Erythroblast (primary cell): ENCODE data around the gene APOBEC3B.

Source experiments
- GATA1 ChIP-seq: IDR thresholded peaks from 2 replicates; pipeline ENCODE4 v1.6.1; 2011; ENCODE audit warnings: low read depth, mild to moderate bottlenecking, control low read depth, low read length, moderate library complexity
- POLR2A ChIP-seq: IDR thresholded peaks from 2 replicates; pipeline ENCODE4 v1.6.1; 2011; ENCODE audit warnings: mild to moderate bottlenecking, low read length

DNA sequence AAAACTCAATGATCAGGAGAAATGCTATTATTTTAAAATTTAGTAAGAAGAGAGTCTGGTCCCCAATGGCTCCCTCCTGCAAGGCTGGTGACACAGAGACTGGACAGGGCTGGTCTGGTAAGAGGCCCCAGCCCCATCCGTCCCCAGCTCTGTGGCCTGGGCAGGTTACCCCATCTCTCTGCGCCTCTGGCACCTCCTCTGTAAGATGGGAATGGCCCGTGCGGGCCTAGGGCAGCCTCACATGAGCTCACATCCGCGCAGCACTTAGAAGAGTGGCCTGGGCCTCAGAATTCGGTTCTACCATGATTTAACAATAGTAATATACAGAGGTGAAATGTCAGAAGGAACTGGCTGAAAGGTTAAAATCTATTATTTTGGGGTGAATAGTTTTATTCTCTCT lies 59.8 kb downstream of the APOBEC3B start:
- TF ChIP-seq POLR2A (no peak), GATA1 (no peak)
